Measurements from ENCODE around the gene CACFD1. TPM values are rescaled to one million over a fixed set of nuclear protein-coding genes. Genes with fewer than 3 reads are reported as not detected.

The CACFD1 gene
- total and polyA plus RNA-seq, 2 donors (not counting 1 experiment from before 2014, with no cell fraction given): 27.4 to 31.1 TPM

GRCh38 chr9:133452562-133452961, 7.2 kb upstream of the CACFD1 start:
- Histone ChIP-seq H3K4me1 (ENCODE audit: control insufficient read depth in 2 of 2, insufficient read depth in 2 of 2, low read length in 2 of 2) (no peaks in the 10 kb centered on the region), H3K9ac (ENCODE audit: low read length) (no peak overlapping the region), H3K9me3 (ENCODE audit: control extremely low read depth in 1 of 3, control insufficient read depth in 2 of 3, insufficient read depth in 1 of 3, low read length in 2 of 3) (no peaks in the 10 kb centered on the region), H3K36me3 (replicated peaks in 1 of 2; ENCODE audit: control extremely low read depth in 1 of 2, control insufficient read depth in 1 of 2, extremely low read depth in 1 of 2, insufficient read depth in 2 of 2, low read length in 1 of 2) (no peaks in the 10 kb centered on the region), H3K4me3 (ENCODE audit: control extremely low read depth in 1 of 5, extremely low read depth in 1 of 5, insufficient read depth in 1 of 5, low read depth in 2 of 5, low read length in 4 of 5) (no peak overlapping the region), H3K4me2 (replicated peaks; ENCODE audit: low read depth, low read length, poor library complexity, severe bottlenecking) (no peak overlapping the region), H4K20me1 (ENCODE audit: control insufficient read depth, insufficient read depth, low read length, poor library complexity, severe bottlenecking) (no peaks in the 10 kb centered on the region), H3K27me3 (replicated peaks in 1 of 4; ENCODE audit: control extremely low read depth in 1 of 4, control insufficient read depth in 3 of 4, insufficient read depth in 4 of 4, low read length in 3 of 4) (no peaks in the 10 kb centered on the region), H3K79me2 (ENCODE audit: control insufficient read depth, insufficient read depth, low read length) (no peaks in the 10 kb centered on the region), H2AFZ (ENCODE audit: insufficient read depth, low read depth, low read length, poor library complexity, severe bottlenecking) (no peak overlapping the region), H3K27ac (ENCODE audit: low read length in 2 of 2) (no peak overlapping the region)
- intact Hi-C loops (cut with micrococcal nuclease): no loop called here
- CTCF ChIA-PET: no interaction called here
- Mint-ChIP-seq H3K4me3 (no peak overlapping the region), H3K9me3 (ENCODE audit: insufficient read depth) (no peaks in the 10 kb centered on the region), H3K4me1 (peaks cover 5% of the 10 kb centered on the region), H3K27me3 (peaks cover 3% of the 10 kb centered on the region), H3K27ac (no peak overlapping the region)
- WGBS (ENCODE audit: insufficient coverage): 92% methylated on average over 6 of the region's 7 CpGs
- POLR2A ChIA-PET: no interaction called here
- DNase-seq: no peak
- TF ChIP-seq EZH2 (IDR thresholded peaks at IDR 0.05; ENCODE audit: borderline replicate concordance, insufficient read depth, low read depth, low read length, poor library complexity, severe bottlenecking) (no peak), CTCF (IDR thresholded peaks at IDR 0.05) (no peak)
- ATAC-seq (ENCODE audit: low read depth): no peak

DNA sequence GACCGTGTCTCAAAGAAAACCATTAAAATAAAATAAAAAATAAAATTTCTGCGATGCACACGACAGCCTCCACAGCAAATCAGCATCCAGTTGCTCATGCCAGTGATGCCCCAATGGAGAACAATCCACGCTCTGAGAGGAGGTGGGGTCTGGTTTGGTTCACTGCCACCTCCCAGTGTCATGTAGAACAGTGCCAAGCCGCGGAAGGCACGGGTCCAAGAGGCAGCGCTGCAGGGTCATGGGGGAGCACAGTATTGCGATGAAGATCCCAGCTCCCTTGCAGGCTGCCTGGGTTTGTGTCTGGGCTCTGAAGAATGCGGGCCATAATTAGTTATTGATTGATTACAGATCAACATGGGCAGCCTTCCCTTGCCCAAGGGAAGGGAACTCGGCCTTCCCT, 6.1 kb upstream of the CACFD1 start:
- peaks cover 3% of the 10 kb centered on the region for H3K27me3 Mint-ChIP-seq
- no peaks in the 10 kb centered on the region for H3K9me3 Mint-ChIP-seq (ENCODE audit: insufficient read depth)
- no peaks in the 10 kb centered on the region for H3K9me3 ChIP-seq (ENCODE audit: control extremely low read depth in 1 of 3, control insufficient read depth in 2 of 3, insufficient read depth in 1 of 3, low read length in 2 of 3)
- no peak overlapping the region for H3K27ac ChIP-seq (ENCODE audit: low read length in 2 of 2)
- H3K27me3 ChIP-seq (replicated peaks in 1 of 4; ENCODE audit: control extremely low read depth in 1 of 4, control insufficient read depth in 3 of 4, insufficient read depth in 4 of 4, low read length in 3 of 4): no peaks in the 10 kb centered on the region
- 77% methylated on average over 8 of the region's 11 CpGs for WGBS (ENCODE audit: insufficient coverage)
- ChIA-PET POLR2A (interaction anchor here (0.5 kb wide), 1 partner anchor 568 kb away, joined by 6 read pairs; no protein-coding TSS in a partner anchor), CTCF (no interaction called here)
- ATAC-seq (ENCODE audit: low read depth) (no peak), DNase-seq (no peak)
- no peak overlapping the region for H3K27ac Mint-ChIP-seq
- peaks cover 5% of the 10 kb centered on the region for H3K4me1 Mint-ChIP-seq
- no peak overlapping the region for H3K4me3 ChIP-seq (ENCODE audit: control extremely low read depth in 1 of 5, extremely low read depth in 1 of 5, insufficient read depth in 1 of 5, low read depth in 2 of 5, low read length in 4 of 5)
- intact Hi-C loops (cut with micrococcal nuclease): no loop called here
- H3K9ac ChIP-seq (ENCODE audit: low read length): no peak overlapping the region
- no peak overlapping the region for H3K4me2 ChIP-seq (replicated peaks; ENCODE audit: low read depth, low read length, poor library complexity, severe bottlenecking)
- H3K36me3 ChIP-seq (replicated peaks in 1 of 2; ENCODE audit: control extremely low read depth in 1 of 2, control insufficient read depth in 1 of 2, extremely low read depth in 1 of 2, insufficient read depth in 2 of 2, low read length in 1 of 2): no peaks in the 10 kb centered on the region
- H3K4me3 Mint-ChIP-seq: no peak overlapping the region
- no peak overlapping the region for H2AFZ ChIP-seq (ENCODE audit: insufficient read depth, low read depth, low read length, poor library complexity, severe bottlenecking)
- H3K4me1 ChIP-seq (ENCODE audit: control insufficient read depth in 2 of 2, insufficient read depth in 2 of 2, low read length in 2 of 2): no peaks in the 10 kb centered on the region
- TF ChIP-seq EZH2 (IDR thresholded peaks at IDR 0.05; ENCODE audit: borderline replicate concordance, insufficient read depth, low read depth, low read length, poor library complexity, severe bottlenecking) (no peak), CTCF (IDR thresholded peaks at IDR 0.05) (no peak)
- no peaks in the 10 kb centered on the region for H4K20me1 ChIP-seq (ENCODE audit: control insufficient read depth, insufficient read depth, low read length, poor library complexity, severe bottlenecking)
- no peaks in the 10 kb centered on the region for H3K79me2 ChIP-seq (ENCODE audit: control insufficient read depth, insufficient read depth, low read length)
